Stimulated activated CD8-positive, alpha-beta memory T cell treated with anti-CD3 and anti-CD28 coated beads, Interleukin-4, amount 100 ng/mL, for 24 hours (primary cell): Measurements from ENCODE around the gene SH3GL3.

Experiments used
- DNase-seq: peaks from one replicate; pipeline ENCODE4 v3.0.0-alpha.2; 2020; ENCODE audit warnings: low read depth

The SH3GL3 gene, protein sequence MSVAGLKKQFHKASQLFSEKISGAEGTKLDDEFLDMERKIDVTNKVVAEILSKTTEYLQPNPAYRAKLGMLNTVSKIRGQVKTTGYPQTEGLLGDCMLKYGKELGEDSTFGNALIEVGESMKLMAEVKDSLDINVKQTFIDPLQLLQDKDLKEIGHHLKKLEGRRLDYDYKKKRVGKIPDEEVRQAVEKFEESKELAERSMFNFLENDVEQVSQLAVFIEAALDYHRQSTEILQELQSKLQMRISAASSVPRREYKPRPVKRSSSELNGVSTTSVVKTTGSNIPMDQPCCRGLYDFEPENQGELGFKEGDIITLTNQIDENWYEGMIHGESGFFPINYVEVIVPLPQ

GRCh38 chr15:83446904-83447709, at the start of gene SH3GL3:
TSS of gene SH3GL3 (plus strand) at chr15:83447341. CDS start at chr15:83447534, 193 bp downstream.
- DNase-seq = peak; percentile 28

DNA sequence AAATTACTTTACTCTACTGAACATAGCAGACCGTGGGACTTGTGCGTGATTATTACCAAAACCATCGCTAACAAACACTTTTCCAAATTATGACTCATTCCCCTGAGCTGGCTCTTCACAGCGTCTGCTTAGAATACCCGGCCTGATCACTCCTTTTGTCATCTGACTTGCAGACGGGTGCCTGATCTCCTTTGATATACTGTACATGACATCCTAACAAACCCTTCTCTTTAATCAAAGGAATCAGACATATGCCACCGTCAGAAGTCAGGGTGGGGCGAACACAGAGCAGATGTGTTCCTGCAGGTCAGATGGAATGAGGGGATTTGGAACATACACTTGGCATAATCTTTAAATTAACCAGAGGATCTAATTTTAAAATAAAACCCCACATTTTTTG, 48.5 kb upstream of the SH3GL3 start:
- DNase-seq = no peak

DNA sequence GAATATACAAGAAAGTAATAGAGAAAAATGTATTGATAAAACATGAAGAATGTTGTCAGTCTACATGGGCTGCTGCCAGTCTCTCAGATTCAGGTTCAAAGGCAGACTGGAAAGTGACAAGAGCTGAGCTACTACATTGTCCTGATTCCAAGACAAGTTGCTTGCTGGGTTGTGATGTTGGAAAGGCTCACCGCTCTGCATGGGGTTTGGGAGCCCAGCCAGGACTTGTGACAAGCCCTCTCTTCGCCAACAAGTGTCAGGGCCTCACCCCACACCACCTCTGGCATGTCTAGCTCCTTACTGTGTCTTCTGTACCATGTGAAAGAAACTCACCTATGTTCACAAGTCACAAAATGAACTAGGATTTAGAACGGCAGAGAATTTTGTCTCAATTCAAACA, 43.0 kb upstream of the SH3GL3 start:
- no peak for DNase-seq

DNA sequence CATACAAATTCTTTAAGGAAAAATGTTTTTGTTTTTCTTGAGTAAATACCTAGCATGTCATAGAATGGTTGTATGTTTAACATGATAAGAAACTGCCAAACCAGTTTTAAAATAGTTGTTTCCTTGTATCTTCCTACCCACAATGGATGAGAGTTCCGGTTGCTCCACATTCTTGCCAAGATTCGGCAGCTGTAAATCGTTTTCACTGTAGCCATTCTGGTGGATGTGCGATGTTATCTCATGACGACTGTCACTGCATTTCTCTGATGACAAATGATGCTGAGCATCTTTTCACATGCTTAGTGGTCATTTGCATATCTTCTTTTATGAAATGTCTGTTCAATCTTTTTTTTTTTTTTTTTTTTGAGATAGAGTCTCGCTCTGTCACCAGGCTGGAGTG, 36.6 kb upstream of the SH3GL3 start:
- no peak for DNase-seq

DNA sequence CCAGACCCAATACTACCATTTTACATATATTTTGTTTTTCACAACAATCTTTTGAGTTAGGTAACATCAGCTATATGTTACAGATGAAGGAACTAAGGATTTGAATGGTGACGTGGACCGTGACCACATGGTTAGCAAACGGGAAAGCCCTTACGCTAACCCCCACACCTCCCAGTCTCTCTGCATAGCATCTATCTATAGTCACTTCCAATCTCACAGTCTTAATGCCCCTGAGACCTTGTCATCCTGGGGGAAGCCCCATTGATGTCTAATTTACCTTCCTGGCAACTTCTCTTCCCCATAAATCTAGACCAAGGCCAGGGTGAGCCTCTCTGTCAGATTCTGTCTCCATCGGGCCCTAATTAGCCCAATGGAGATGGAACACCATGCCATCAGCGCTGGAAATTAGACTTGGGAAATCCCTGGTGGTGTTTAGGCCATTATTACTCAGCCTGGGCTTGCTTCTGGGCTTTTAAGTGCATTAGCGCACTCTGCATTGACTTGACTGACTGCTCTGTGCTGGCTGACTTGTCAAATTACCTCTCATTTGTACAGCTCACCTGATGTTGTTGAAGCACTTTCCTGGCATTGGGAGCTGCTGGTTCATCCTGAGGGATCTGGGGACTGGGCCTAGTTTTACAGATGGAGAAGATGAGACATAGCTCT, 34.0 kb upstream of the SH3GL3 start:
- DNase-seq = no peak

GRCh38 chr15:83422081-83422480, 25.1 kb upstream of the SH3GL3 start:
- no peak for DNase-seq

DNA sequence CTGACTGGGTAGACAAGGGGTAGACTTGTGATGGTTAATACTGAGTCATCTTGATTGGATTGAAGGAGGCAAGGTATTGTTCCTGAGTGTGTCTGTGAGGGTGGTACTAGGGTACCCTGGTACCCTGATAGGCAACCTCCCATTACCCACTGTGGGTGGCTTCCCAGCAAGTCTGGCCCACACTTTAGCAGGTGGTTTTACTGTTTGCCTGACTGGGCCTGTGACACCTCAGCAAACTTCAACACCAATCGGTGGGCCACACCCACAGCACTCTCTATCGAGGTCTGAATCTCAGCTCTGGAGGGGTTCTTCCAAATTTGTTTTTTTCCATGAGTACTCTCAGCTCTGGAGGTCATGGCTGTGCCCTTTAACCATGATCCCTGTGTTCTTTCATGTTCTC, 24.6 kb upstream of the SH3GL3 start:
- no peak for DNase-seq

GRCh38 chr15:83424101-83424500, 23.0 kb upstream of the SH3GL3 start:
- DNase-seq = no peak

GRCh38 chr15:83430441-83430840, 16.7 kb upstream of the SH3GL3 start:
- no peak for DNase-seq

- DNase-seq = no peak
Measured at GRCh38 chr15:83431521-83431920, 15.6 kb upstream of the SH3GL3 start.

DNA sequence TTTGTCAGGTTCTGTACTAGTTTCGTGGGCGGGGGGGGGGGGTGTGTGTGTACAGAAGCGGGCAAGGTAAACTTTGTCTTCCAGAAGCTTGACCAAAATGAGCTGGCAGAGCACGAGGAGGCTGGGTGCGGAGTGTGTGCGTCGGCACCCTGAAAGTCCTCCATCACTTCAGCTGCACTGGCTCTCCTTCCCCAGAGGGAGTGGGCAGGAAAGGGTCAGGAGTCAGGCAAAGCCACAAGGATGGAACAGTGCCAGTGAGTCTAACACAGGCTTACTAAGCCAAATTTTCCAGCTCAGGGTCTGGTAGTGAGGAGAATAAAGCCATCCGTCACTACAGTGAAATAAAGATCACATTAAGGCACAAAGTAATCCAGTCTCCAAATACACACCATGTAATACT, 11.9 kb upstream of the SH3GL3 start:
- DNase-seq = no peak

GRCh38 chr15:83435782-83436181, 11.4 kb upstream of the SH3GL3 start:
- DNase-seq = no peak

DNA sequence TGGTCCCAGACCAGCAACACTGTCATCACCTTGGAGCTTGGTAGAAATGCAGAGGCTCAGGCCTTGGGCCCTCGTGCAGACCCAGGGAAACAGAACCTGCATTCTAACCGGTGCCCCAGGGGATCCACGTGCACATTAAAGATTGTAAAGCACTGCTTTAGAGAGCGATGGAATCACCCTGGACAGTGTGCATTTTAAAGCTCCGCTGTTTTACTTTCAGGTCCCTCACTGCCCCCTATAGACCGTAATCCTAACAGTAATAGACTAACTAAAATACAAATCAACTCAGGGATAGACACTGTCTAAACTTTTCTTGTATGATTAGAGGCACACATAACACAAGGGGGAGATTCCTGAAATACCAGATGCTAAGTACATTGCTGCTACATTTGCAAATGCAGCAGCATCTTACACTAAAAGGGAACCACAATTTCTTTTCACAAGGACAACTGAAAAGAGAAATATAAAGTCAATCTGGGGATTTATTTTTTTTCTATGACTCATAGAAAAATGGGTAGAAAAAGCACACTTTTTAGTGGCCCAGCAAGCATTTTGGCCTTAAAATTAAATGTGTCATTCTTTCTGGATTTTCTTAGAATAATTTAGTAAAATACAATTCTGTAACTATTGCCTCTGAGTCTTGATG, 10.5 kb upstream of the SH3GL3 start:
- no peak for DNase-seq

DNA sequence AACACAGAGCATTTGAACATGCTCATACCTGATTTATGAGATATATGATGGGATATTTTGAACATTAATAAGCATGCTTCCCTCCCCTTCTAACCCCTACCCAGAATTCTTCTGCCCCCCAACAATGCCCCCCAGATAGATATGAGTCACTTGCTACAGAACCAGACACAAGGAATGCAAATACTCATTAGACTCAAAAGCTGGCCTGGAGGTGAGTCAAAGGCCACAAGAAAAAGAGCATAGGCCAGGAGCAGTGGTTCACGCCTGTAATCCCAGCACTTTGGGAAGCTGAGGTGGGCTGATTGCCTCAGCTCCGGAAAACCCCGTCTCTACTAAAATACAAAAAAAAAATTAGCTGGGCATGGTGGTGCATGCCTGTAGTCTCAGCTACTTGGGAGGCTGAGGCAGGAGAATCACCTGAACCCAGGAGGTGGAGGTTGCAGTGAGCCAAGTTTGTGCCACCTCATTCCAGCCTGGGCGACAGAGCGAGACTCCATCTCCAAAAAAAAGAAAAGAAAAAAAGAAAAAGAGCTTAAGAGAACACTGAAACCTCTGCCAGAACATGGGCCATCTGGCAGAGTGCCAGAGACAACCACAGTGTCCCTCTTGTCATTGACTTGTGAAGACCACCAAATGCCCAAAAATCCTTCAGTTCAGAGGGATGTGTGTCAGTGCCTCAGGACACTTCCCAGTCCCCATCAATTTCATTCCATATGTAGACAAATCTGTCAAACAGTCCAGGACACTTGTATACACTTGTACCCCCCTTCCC, 3.9 kb upstream of the SH3GL3 start:
- DNase-seq = no peak

DNA sequence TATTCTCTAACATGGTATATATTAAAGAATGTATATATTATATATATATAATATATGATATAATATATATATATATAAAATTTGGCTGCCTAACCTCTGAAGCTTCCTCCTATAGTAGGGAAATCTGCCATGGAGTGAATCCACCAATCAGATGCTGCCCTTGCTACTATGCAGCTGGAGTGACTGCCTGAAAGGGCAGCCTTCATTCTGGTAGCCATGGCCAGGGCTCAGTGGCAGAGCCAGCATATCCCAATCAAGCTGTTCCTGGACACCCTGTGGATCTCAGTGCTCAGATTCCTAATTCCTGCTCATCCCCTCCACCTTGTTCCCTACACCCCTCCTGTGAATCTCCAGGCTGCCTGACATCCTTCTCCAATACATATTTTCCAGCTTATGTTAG, 2.2 kb upstream of the SH3GL3 start:
- DNase-seq = no peak

- no peak for DNase-seq
Measured at GRCh38 chr15:83445643-83446042, 1.5 kb upstream of the SH3GL3 start.

GRCh38 chr15:83446417-83446816, 724 bp upstream of the SH3GL3 start:
- DNase-seq = no peak

DNA sequence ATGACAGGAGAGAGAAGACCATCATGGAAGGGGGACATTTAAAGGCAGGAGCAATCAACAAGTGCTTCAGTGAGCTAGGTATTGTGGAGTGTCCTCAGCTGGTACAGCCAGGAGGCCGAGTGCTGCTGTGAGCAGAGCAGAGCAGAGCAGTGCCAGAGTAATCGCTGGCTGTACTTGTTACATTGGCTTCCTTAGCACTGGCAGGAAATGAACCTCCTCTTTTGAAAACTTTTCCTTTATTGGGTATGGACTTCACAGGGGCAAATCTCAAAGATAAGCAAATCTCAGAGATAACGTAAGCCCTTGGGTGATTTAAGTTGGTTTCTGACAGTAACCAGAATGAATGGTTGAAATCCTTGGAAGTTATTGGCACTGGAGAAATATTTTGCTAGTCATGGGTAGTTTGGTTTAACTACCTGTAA, 2.1 kb downstream of the SH3GL3 start:
- DNase-seq = no peak

DNA sequence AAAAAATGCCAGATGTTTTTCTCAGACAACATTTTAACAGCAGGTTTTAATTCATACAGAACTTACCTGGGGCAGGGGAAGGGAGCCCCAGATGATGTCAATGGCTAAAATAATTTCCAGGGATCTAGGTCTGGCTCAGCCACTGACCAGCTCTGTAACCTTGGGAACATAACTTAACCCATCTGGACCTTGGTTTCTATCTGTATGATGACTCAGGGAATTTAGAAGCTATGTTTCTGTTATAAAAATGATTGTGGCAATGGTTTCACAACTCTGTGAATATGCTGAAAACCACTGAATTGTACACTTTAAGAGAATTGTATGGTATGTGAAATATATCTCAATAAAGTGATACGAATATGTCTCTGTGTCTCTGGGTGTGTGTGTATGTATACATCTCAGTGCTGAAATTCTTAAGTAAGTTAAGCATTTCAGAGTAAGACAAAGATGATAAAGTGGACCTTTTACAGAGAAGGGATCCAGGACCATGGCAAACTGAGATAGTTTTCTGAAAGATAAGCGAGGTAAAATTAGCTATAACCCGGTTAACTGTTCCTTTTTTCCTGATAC, 2.9 kb downstream of the SH3GL3 start:
- DNase-seq = no peak

DNA sequence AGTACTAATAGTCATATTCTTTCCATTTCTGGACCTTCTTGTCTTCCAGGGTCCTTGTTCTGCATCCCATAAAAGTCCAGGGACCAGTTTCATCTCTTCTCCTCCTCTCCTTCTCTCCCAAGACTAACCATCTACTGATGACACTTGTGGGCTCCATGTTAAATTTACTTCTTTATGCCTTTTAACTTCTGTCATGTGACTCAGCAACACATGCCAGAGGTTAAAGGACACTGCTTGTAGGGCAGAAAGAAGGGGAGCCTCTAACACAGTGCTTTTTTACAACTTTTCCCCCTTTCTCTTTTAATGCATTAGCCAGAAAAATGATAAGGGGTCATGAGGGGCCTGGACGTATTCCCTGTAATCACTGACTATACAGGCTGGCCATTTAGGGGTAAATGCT, 10.0 kb downstream of the SH3GL3 start:
- DNase-seq = no peak

DNA sequence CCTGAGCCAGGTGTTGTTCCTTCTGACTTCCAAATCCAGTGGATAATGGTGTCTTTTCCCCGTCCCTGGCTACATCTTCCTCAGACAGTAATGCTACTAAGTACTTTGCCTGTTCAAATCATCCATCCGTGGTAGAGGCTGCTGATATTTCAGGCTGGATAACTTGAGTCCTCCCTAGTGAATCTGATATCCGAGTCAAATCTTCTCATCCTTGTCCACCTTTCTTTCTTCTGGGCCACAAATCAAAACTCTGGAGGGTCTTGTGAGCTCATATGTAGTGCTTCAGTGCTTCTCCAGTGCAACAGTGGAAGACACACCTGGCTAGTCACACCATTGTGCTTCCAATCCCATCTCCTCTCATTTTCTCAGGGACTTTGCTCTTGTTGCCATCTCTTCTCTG, 11.2 kb downstream of the SH3GL3 start:
- DNase-seq = no peak
